ENCODE measurements around the gene PTAR1.

Gene PTAR1

DNA sequence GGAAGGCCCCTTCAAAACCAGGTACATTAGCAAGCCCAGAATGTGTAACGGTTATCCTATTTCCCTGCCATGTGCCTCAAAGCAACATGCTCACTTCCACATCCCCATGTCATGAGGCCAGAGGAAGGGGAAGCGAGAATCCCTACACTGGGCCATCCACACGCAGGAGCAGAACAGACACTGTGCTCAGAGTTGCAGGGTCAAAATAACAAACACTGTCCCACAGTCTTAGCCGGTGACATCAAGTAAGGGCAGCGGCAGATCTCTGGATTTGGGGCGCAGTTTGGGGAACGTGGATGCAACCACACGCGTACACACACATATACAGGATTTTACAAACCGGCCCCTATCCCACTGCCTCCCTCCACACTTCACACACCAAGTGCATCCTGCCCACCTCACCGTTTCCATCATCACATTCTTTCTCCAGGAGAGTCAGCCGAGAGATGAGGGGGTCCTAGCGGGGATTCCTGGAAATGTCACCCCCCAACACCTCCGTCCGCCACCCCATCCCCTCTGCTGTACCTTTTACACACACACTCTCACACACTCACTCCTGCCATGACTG lies 88.4 kb downstream of the PTAR1 start:
- H3K27me3 ChIP-seq (ENCODE audit: control insufficient read depth, insufficient read depth, low read length), result no peaks in the 10 kb centered on the region
- H3K4me3 ChIP-seq (ENCODE audit: low read length), result peak overlapping the region; percentile 79
- peaks cover 7% of the 10 kb centered on the region for H3K4me1 ChIP-seq (ENCODE audit: control insufficient read depth, insufficient read depth, low read length)
- H3K9ac ChIP-seq (ENCODE audit: low read length), result no peak overlapping the region
- peak overlapping the region; percentile 2 for H3K27ac ChIP-seq (ENCODE audit: low read depth, low read length)
- no peaks in the 10 kb centered on the region for H3K36me3 ChIP-seq (ENCODE audit: control insufficient read depth, insufficient read depth, low read length)

DNA sequence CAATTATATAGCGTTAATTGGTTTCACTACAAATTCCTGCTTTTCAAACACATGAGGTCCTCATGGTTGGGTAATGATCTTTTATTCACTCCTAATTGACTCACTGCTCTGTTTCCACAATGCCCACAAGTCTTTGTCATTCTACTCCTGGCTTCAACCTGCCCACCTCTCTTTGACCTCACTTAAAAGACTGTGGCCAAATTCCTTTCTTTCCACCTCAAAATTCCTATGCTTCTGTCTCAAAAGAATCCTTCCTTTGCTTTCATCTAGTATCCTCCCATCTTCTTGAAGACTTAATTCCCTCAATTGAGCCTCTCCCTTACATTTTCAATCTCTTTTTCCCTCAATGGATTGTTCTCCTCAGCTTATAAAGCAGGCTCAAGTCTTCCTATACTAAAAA lies 92.5 kb downstream of the PTAR1 start:
- H3K9ac ChIP-seq (ENCODE audit: low read length), result no peak overlapping the region
- H3K27ac ChIP-seq (ENCODE audit: low read depth, low read length), result no peak overlapping the region
- H3K27me3 ChIP-seq (ENCODE audit: control insufficient read depth, insufficient read depth, low read length), result no peaks in the 10 kb centered on the region
- H3K4me3 ChIP-seq (ENCODE audit: low read length), result no peak overlapping the region
- peaks cover 3% of the 10 kb centered on the region for H3K4me1 ChIP-seq (ENCODE audit: control insufficient read depth, insufficient read depth, low read length)
- no peaks in the 10 kb centered on the region for H3K36me3 ChIP-seq (ENCODE audit: control insufficient read depth, insufficient read depth, low read length)

- no peak overlapping the region for H3K9ac ChIP-seq (ENCODE audit: low read length)
- no peak overlapping the region for H3K4me3 ChIP-seq (ENCODE audit: low read length)
- H3K27ac ChIP-seq (ENCODE audit: low read depth, low read length), result no peak overlapping the region
- no peaks in the 10 kb centered on the region for H3K36me3 ChIP-seq (ENCODE audit: control insufficient read depth, insufficient read depth, low read length)
- H3K4me1 ChIP-seq (ENCODE audit: control insufficient read depth, insufficient read depth, low read length), result no peaks in the 10 kb centered on the region
- H3K27me3 ChIP-seq (ENCODE audit: control insufficient read depth, insufficient read depth, low read length), result no peaks in the 10 kb centered on the region
Observed at GRCh38 chr9:69660304-69660703, 99.5 kb downstream of the PTAR1 start.

Measured in rectal smooth muscle tissue (tissue), 1 donor.